ENCODE measurements around the gene AGAP1.

The AGAP1 gene

DNA sequence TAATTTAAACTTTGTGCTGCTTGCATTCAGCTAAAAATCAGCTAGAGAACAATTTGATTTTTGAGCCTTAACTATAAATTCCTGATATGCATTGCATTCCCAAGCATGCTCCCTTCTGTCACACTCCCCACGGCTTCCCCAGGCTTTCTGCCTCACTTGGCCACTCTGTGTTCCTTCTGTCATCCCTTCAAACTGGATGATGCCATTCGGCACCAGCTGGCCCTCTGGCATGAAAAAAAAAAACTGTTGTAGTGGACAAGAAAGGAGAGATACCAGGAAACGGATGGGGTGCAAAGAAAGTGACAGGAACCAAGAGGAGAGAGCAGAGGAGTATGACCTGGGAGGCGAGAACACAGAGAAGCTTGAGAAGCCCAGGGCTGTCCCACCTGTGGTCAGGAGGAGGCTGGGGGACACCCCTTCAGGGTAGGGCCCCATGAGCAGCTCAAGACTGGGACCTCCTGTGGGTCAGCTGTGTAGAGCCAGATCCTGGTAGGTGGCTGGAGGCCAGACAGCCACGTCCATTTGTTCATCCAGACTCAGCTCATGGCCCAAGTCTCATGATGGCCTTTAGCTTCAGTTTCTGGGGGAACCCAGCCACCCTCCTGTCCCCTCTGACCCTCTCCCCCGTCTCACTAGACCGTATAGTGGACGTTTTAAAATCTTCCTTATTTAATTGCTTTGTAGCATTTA, 462.6 kb downstream of the AGAP1 start:
- ATAC-seq = no peak

DNA sequence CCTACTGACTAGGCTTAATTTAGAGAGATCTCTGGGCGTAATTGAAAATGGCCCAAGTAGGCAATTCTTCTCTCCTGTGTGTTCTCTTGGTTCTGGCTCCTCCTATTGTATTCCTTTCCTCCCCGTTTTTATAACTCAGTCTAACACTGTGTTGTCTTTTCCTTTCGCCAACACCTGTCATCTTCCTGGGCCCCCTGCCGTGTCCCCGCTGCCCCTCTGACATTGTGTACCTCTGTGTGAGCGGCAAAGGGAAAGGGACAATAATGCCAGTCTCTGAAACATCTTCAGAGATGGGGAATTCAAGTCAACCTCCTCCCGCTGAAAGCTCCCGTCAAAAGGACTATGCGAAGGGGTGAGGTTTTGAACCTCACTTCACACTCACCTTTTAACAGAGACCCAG, 463.4 kb downstream of the AGAP1 start:
- ATAC-seq = no peak

DNA sequence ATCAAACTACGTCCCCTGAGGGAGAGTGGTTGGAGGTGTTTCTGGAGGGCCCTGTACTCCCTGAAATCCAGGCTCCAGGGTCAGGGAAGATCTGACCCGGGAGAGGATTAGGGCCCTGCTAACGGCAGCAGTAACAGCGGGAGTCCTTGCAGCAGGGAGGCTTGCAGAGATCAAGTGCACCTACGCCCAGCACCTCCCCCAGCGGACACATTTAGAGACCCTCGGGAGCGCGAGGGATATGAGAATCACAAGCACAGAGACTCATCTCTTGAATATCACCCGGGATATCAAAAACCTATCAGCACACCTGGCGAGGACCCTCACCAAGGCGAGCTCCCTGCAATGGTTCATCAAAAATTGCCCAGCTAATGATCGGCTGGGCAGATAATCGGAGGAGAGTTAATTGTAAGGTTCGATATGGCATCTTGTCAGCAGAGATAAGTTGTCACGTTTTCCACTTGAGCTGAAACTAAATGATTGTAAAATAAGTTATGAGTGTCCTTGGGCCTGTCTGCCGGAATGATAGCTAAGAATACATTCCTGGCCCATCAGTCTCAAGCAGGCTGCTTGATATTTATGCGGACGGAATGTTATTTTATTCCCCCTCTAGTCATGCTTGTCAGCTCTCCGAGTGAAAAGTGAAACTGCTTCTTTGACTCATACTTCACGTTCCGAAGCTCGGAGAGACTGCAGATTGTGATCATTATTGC, 464.5 kb downstream of the AGAP1 start:
- no peak for ATAC-seq

- ATAC-seq = no peak
These were observed 465.1 kb downstream of the AGAP1 start for GRCh38 chr2:235958931-235959410.

DNA sequence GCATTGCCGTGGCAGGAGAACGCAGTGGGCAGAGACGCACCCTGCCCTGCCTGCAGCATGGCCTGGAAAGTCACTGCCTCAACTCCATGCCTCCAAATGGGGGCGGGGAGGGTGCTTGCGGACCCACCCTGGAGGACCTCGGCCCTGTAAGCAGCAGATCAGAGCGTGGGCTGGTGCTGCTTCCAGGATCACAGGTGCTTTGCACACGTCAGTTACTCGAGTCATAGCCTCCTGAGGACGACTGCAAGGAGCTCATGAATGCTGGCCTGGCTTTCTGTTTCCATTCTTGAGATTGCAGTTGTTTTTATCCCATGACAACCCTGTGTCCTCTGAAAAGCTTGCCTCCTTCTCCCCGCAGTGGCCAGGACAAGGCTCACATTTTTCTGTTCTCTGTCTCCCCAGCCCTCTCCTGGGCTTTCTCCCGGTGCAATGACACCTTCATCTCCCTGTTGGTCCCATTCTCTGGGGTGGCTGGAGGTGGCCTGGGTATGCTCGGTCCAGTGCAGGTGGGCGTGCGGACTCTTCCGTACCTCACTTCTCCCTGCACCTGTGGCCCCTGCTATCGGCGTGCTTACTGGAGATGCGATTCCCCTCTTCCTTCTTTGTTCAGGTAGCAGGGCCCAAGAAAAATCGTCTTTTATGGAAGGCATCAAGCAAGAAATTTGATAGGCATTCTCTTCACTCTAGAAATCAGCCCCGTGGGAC, 466.3 kb downstream of the AGAP1 start:
- no peak for ATAC-seq

DNA sequence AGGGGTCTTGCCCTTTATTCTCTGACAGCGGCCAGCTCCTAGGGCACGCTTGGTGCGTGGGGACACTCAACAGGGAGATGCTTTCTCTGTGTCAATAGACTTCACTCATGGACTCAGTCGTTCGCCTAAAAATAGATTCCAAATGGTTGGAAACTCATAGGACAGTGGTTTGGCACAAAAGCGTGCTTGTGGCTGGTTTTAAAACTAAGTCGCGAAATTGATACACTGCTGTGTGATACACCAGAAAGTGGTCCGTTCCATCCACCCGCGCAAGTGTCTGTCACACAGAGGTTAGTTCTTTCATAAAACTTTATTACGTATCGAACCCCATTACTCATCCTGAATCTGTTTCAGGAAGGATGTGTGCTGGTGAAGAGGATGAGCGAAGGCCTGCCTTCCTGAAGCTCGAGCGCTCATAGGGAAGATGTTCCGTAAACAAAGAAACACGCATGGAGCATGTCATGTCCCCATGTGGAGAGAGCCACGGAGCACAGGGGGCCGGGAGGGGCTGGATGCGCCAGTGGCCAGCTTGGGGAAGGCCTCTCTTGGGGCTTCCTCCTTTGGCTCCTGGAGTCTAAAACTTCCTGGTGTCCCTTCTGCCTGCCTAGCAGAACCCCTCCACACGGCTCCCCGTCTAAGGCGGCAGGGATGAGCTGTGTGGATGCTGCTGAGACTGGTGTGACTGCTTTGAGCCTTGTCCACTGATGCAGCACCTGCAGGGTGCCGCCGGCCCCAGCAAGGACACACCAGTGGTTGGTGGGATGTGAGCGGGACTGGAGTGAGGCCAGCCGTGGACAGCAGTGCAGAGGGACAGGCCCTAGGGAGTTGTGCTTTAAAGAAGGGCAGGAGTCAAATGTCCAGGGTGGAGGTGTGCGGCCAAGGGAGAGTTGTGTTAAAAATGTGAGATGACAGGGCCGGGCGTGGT, 467.1 kb downstream of the AGAP1 start:
- ATAC-seq = no peak

- no peak for ATAC-seq
These were observed 467.9 kb downstream of the AGAP1 start for GRCh38 chr2:235961711-235962110.

GRCh38 chr2:235963853-235964577, 470.2 kb downstream of the AGAP1 start:
- no peak for ATAC-seq

DNA sequence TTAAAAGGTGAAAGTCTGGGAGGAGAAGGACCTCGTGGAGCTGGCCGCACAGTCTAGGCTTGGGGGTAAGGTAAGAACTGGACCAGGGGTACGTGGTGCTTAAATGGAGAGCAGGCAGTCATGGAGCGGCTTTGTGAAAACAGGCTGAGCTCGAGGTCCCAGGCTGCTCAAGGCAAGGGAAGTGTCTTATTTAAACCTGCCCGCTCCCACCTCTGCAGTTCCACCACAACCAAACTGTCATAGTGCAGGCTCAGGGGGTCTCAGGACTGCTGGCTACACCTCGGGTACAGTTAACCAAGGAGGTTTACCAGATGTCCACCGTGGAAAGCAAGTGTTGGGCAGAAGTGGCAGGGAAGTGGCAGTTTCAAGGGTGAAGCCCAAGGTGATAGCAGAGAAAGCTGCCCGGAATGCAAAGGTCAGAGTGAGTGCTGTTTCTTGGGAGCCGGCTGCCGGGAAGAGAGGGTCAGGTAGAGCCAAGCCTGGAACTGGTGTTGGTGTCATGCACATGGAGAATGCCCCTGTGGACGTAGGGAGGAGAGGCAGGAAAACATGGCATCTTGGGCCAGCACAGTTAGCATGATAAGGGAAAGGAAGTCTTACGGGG, 471.0 kb downstream of the AGAP1 start:
- ATAC-seq = peak in 1 of 2 donors; percentile 13

- ATAC-seq = no peak
These were observed 472.6 kb downstream of the AGAP1 start for GRCh38 chr2:235966396-235966795.

GRCh38 chr2:235966932-235967757, 473.3 kb downstream of the AGAP1 start:
- ATAC-seq = no peak

DNA sequence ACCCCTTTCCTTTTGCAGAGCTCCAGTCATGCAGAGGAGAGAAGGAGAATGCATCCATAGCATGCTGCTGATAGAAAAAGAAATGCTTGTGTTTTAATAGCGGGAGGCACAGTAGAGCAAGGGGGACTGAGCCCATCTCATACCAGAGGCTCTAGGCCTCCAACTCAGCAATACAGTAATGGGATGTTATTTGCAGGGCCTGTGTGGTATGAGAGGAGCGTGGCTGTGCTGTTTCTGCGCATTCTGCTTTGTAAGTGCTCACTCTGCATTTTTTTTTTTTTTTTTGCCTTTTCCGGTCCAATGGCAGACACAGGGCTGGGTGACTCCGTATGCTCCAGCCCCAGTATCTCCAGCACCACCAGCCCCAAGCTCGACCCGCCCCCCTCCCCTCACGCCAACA, 474.3 kb downstream of the AGAP1 start:
- no peak for ATAC-seq

GRCh38 chr2:235968616-235969324, 474.9 kb downstream of the AGAP1 start:
- ATAC-seq = no peak

DNA sequence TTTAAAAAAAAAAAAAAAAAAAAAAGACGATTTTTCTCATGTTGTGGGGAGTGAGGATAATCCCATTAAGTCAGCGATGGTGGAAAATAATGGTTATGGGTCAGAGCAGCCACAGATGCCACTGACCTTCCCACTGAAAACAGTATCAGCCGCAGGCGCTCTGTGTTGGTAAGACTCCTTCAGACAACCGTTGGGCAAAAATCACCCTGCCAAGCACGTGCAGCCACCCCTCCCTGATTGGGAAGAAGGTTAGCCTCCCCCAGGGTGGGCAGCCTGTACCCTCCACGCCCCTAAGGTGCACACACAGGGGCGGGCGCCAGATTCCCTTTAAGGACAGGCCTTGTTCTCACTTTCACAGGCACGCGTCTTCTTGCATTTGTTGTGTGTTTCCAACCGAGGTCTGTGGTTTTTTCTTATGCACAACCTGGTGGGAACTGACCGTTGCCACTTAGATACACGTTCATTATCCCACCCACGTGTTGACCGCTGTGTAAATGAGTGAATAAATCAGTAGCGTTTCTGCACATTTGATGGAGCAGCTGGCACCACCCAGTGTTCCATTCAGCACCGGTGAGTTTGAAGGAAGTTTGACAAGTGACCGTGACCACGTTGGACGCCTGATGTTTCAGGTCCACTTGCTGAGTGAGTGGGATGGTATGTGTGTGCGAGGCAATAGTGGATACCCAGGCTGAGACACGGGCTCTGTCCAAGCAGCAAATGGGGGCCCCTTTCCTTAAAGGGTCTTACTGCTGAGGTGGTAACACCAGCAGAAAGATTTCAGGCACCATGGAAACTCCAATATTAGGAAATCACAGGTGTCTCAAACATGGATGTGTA, 476.6 kb downstream of the AGAP1 start:
- ATAC-seq = no peak

DNA sequence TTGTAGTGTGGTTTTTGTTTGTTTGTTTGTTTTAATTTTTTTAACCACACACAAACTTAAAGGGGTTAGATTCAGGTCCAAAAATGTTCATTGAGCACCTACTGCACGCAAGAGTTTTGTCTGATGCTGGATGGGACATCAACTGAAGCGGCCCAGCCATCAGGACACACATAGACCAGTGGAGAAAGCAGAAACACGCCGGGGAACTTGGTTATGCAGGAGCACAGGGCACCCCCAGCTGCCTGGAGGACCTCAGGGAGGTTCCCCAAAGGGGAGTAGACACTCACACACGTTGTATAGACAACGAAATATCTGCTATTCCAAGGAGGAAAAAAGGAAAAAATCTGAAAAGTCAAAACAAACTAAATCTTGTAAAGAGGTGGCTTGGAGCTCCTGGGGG, 482.7 kb downstream of the AGAP1 start:
- no peak for ATAC-seq

- ATAC-seq = no peak
These were observed 483.1 kb downstream of the AGAP1 start for GRCh38 chr2:235976956-235977355.

- ATAC-seq = no peak
These were observed 483.6 kb downstream of the AGAP1 start for GRCh38 chr2:235977445-235977844.

- no peak for ATAC-seq
These were observed 484.2 kb downstream of the AGAP1 start for GRCh38 chr2:235978022-235978421.

DNA sequence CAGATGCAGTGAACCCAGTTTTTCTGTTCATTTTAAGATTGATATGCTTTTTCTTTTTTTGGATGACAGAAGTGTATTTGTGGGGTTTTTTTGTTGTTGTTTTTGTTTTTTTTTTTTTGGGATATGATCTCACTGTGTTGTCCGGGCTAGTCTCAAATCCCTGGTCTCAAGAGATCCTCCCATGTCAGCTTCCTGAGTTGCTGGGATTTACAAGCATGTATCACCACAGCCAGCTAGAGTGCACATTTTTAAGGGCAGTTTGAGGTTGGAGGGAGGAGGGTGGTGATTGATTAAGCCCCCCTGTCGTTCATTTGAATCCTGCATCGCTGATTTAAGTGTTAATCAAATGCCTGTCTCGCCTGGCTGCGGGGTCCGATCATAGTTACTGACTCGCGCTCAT, 485.2 kb downstream of the AGAP1 start:
- no peak for ATAC-seq

Data from activated CD4-positive, CD25-positive, alpha-beta regulatory T cell treated with anti-CD3 and anti-CD28 coated beads, Interleukin-2, amount 50 U/mL, for 24 hours (primary cell).